Central memory CD8-positive, alpha-beta T cell (primary cell): ENCODE data around the gene RIC8B.

Source experiments
- ATAC-seq: fragments of 150-1000 bp; cut with Tn5 transposase; replicated peaks from 2 replicates; pipeline ENCODE4 v1.10.0; 2022; ENCODE audit warnings: mild to moderate bottlenecking, moderate FRiP score, moderate number of reproducible peaks; ENCODE audit not compliant: poor library complexity, severe bottlenecking; ENCODE audit errors: extremely low read depth
- DNase-seq, 2 donors: peaks; one replicate each; pipeline ENCODE4 v3.0.0; 2021; ENCODE audit warnings: low spot score in 2 of 2
- H3K27ac Mint-ChIP-seq: one replicate; pipeline ENCODE4 v1.8.0; 2022; ENCODE audit warnings: low read depth, mild to moderate bottlenecking, moderate library complexity, mixed read lengths
- H3K27me3 Mint-ChIP-seq: one replicate; pipeline ENCODE4 v1.8.0; 2022; ENCODE audit warnings: mixed read lengths
- H3K36me3 Mint-ChIP-seq: one replicate; pipeline ENCODE4 v1.8.0; 2022; ENCODE audit warnings: mild to moderate bottlenecking, moderate library complexity, mixed read lengths; ENCODE audit not compliant: insufficient read depth
- H3K4me1 Mint-ChIP-seq: one replicate; pipeline ENCODE4 v1.8.0; 2022; ENCODE audit warnings: mixed read lengths
- H3K4me3 Mint-ChIP-seq: one replicate; pipeline ENCODE4 v1.8.0; 2022; ENCODE audit warnings: mild to moderate bottlenecking, moderate library complexity, mixed read lengths
- H3K9me3 Mint-ChIP-seq: one replicate; pipeline ENCODE4 v1.8.0; 2022; ENCODE audit warnings: mixed read lengths

Gene RIC8B

GRCh38 chr12:106840243-106840642 lies 65.8 kb downstream of the RIC8B start:
- Mint-ChIP-seq H3K36me3 (peaks cover 9% of the 10 kb centered on the region), H3K4me3 (no peak overlapping the region), H3K27ac (no peak overlapping the region), H3K27me3 (no peaks in the 10 kb centered on the region), H3K4me1 (peaks cover 23% of the 10 kb centered on the region), H3K9me3 (no peaks in the 10 kb centered on the region)
- DNase-seq = no peak
- no peak for ATAC-seq

GRCh38 chr12:106841510-106842302 lies 67.2 kb downstream of the RIC8B start:
- no peak overlapping the region for H3K4me3 Mint-ChIP-seq
- H3K27me3 Mint-ChIP-seq = no peaks in the 10 kb centered on the region
- H3K4me1 Mint-ChIP-seq = peaks cover 15% of the 10 kb centered on the region
- ATAC-seq = no peak
- H3K36me3 Mint-ChIP-seq = peaks cover 7% of the 10 kb centered on the region
- no peak for DNase-seq
- H3K27ac Mint-ChIP-seq = no peak overlapping the region
- H3K9me3 Mint-ChIP-seq = no peaks in the 10 kb centered on the region

- H3K36me3 Mint-ChIP-seq = peaks cover 10% of the 10 kb centered on the region
- no peaks in the 10 kb centered on the region for H3K9me3 Mint-ChIP-seq
- H3K27ac Mint-ChIP-seq = no peak overlapping the region
- no peaks in the 10 kb centered on the region for H3K4me1 Mint-ChIP-seq
- H3K27me3 Mint-ChIP-seq = no peaks in the 10 kb centered on the region
- ATAC-seq = no peak
- no peak for DNase-seq
- H3K4me3 Mint-ChIP-seq = no peak overlapping the region
Observed at GRCh38 chr12:106845902-106846301, 71.4 kb downstream of the RIC8B start.

DNA sequence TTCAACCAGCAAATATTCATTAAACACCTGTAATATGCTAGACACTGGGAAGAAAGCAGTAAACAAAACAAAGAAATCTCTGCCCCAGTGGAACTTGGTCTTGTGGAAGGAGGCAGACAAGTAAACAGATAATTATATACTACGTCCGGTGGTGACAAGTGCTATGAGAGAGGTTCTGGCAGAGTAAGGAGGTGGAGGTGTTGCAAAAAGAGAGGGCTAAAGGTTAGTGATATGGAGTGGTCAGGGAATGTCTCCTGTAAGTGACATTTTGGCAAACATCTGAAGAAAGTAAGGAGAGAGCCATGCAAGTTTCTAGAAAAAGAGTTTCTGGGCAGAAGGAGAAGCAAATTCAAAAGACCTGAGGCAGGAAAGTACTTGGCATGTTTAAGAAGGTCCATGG lies 73.4 kb downstream of the RIC8B start:
- ATAC-seq = no peak
- Mint-ChIP-seq H3K36me3 (peaks cover 11% of the 10 kb centered on the region), H3K4me1 (no peaks in the 10 kb centered on the region), H3K27me3 (no peaks in the 10 kb centered on the region), H3K27ac (no peak overlapping the region), H3K9me3 (no peaks in the 10 kb centered on the region), H3K4me3 (no peak overlapping the region)
- DNase-seq = no peak

DNA sequence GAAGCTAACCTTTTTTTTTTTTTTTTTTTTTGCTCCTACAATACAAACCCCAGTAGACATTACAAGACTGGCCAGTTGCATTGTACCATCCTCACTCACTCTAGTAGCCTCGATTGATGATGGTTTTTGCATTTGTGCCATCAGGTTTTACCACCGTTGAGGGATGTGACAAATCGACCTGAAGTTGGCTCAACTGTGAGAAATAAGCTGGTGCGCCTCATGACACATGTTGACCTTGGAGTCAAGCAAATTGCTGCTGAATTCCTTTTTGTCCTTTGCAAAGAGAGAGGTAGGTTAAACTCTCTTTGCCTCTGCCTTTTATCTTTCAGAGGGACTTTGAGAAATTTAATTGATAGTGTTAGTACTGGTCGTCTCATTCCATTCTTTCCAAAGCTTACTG lies 76.8 kb downstream of the RIC8B start:
- Mint-ChIP-seq H3K27ac (no peak overlapping the region), H3K9me3 (no peaks in the 10 kb centered on the region), H3K27me3 (no peaks in the 10 kb centered on the region), H3K4me3 (no peak overlapping the region), H3K4me1 (no peaks in the 10 kb centered on the region), H3K36me3 (peaks cover 9% of the 10 kb centered on the region)
- ATAC-seq (no peak), DNase-seq (no peak)

GRCh38 chr12:106854723-106855122 lies 80.2 kb downstream of the RIC8B start:
- Mint-ChIP-seq H3K4me3 (no peak overlapping the region), H3K36me3 (peaks cover 9% of the 10 kb centered on the region), H3K9me3 (no peaks in the 10 kb centered on the region), H3K27ac (no peak overlapping the region), H3K27me3 (no peaks in the 10 kb centered on the region), H3K4me1 (no peaks in the 10 kb centered on the region)
- no peak for ATAC-seq
- DNase-seq = no peak

- Mint-ChIP-seq H3K4me1 (no peaks in the 10 kb centered on the region), H3K4me3 (no peak overlapping the region), H3K9me3 (no peaks in the 10 kb centered on the region), H3K27ac (no peak overlapping the region), H3K36me3 (peaks cover 10% of the 10 kb centered on the region), H3K27me3 (no peaks in the 10 kb centered on the region)
- ATAC-seq (no peak), DNase-seq (no peak)
Observed at GRCh38 chr12:106855221-106855758, 80.8 kb downstream of the RIC8B start.

DNA sequence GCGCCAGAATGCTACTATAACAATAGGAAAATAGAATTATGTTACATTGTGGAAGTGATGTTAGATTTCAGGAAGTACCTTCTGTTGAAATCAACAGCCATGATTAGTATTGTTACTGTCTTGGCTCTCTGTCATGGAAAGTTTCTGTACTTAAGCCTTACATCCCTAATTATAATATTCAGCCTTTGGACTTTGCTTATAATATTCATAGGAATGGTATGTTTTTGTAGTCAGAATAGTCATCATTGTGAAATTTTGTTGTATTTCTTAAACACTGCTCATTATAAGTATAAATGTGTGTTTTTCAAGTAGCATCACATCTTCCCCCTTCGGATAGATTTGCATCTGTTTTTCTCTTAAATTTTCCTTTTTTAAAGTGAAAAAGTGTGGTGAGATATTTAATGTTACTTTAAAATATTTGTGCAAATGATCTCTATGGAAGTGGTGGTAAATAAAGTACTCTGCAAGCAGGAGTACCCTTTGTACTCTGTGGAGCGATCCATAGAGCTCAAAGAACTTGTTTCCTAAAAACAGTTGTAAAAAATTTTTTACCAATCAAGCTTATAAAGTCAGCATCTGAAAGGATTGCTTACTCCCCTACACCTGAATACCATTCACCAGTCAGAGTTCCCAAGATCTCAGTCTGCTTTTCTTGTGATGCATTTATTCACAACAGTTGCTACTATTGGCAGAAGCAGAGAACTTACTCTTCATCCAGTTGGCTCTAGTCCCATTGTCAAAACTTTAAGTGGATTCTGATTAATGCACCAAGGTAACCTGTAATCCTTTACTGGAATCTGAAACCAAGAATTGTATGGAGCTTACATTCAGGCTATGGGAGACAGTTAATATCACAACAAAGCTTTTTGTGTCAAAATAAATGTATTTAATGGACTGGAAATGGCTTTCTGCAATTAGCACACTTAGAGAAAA lies 87.8 kb downstream of the RIC8B start:
- no peak for ATAC-seq
- no peaks in the 10 kb centered on the region for H3K9me3 Mint-ChIP-seq
- peaks cover 11% of the 10 kb centered on the region for H3K36me3 Mint-ChIP-seq
- peaks cover 15% of the 10 kb centered on the region for H3K4me1 Mint-ChIP-seq
- DNase-seq = no peak
- H3K27ac Mint-ChIP-seq = no peak overlapping the region
- H3K4me3 Mint-ChIP-seq = no peak overlapping the region
- H3K27me3 Mint-ChIP-seq = no peaks in the 10 kb centered on the region

GRCh38 chr12:106863189-106863588 lies 88.7 kb downstream of the RIC8B start:
- Mint-ChIP-seq H3K4me3 (no peak overlapping the region), H3K9me3 (no peaks in the 10 kb centered on the region), H3K27ac (no peak overlapping the region), H3K27me3 (no peaks in the 10 kb centered on the region), H3K36me3 (peaks cover 13% of the 10 kb centered on the region), H3K4me1 (peaks cover 15% of the 10 kb centered on the region)
- no peak for ATAC-seq
- DNase-seq = no peak

GRCh38 chr12:106865683-106866082 lies 91.2 kb downstream of the RIC8B start:
- Mint-ChIP-seq H3K4me3 (no peak overlapping the region), H3K27ac (no peak overlapping the region), H3K36me3 (peaks cover 11% of the 10 kb centered on the region), H3K27me3 (no peaks in the 10 kb centered on the region), H3K9me3 (no peaks in the 10 kb centered on the region), H3K4me1 (peaks cover 15% of the 10 kb centered on the region)
- ATAC-seq (no peak), DNase-seq (no peak)

DNA sequence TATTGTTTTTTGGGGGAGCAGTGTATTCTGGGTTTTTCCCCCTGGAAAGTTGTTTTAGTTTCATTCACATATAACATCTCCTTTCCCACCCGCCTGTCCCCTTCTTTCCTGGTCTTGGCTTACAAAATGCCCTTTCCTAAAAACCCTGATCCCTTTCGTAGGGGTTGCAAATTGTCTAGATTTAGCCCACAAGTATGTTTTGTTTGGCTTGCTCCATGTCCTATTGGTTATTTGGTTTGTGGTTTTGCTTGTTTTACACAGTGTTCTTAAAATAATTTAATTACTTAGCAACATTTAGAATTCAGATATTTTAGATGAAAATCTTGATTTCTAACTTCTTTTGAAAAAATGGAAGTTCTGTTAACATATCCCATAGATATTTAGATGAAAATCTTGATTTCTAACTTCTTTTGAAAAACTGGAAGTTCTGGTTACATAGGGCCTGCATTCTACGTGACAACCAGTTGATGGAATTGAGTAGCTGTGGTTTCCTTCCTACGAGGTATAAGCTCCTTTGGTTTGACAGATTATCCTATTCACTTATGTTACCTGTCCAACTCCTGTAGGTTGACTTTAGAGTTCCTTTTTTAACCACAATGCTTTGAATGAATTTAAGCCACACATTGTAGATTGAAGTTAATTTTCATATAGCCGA lies 92.1 kb downstream of the RIC8B start:
- ATAC-seq (no peak), DNase-seq (no peak)
- H3K36me3 Mint-ChIP-seq = peaks cover 13% of the 10 kb centered on the region
- no peaks in the 10 kb centered on the region for H3K9me3 Mint-ChIP-seq
- H3K4me3 Mint-ChIP-seq = no peak overlapping the region
- H3K27ac Mint-ChIP-seq = no peak overlapping the region
- H3K4me1 Mint-ChIP-seq = peaks cover 10% of the 10 kb centered on the region
- H3K27me3 Mint-ChIP-seq = no peaks in the 10 kb centered on the region

DNA sequence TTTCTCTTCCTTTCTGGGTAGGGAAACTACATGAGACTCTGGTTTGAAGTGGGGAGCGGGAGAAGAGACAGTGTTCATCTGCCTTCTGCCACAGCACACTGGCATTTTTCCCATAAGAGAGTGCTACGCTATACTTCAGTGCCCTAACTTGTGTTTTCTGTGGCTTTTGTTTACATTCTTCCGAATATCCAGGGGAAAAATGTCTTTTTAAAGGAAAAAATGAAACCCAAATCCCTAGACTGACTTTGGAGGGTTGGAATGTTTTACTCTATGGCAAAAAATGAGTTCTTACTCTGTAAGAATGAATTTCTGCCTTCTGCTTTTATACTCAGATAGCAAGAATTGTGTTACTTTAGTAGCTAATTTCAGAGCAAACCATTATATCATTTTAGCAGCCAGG lies 93.2 kb downstream of the RIC8B start:
- no peaks in the 10 kb centered on the region for H3K9me3 Mint-ChIP-seq
- peaks cover 15% of the 10 kb centered on the region for H3K36me3 Mint-ChIP-seq
- DNase-seq (no peak), ATAC-seq (no peak)
- no peak overlapping the region for H3K4me3 Mint-ChIP-seq
- peaks cover 10% of the 10 kb centered on the region for H3K4me1 Mint-ChIP-seq
- no peaks in the 10 kb centered on the region for H3K27me3 Mint-ChIP-seq
- no peak overlapping the region for H3K27ac Mint-ChIP-seq
